Karpas-422 (cell line): Measurements from ENCODE around the gene XYLT1. TPM values are rescaled to one million over a fixed set of nuclear protein-coding genes. Genes with fewer than 3 reads are reported as not detected.

Experiments
- DNase-seq: peaks from one replicate; pipeline ENCODE4 v3.0.0-alpha.2; 2015
- H2AFZ ChIP-seq: fragments of 200-600 bp; sonication (generic); 2 replicates; pipeline ENCODE4 v1.6.1; 2014; ENCODE audit warnings: antibody characterized with exemption, low read length, mixed read lengths
- H3K27ac ChIP-seq: fragments of 200-600 bp; sonication (generic); 2 replicates; pipeline ENCODE4 v1.5.1; 2014; ENCODE audit warnings: mild to moderate bottlenecking, low read length, moderate library complexity
- H3K27me3 ChIP-seq: fragments of 200-600 bp; sonication (generic); 2 replicates; pipeline ENCODE4 v1.6.1; 2014; ENCODE audit warnings: low read length, mixed read lengths
- H3K36me3 ChIP-seq: fragments of 200-600 bp; sonication (generic); 2 replicates; pipeline ENCODE4 v1.6.1; 2014; ENCODE audit warnings: low read length, mixed read lengths; ENCODE audit not compliant: insufficient read depth
- H3K4me1 ChIP-seq: fragments of 200-600 bp; sonication (generic); 2 replicates; pipeline ENCODE4 v1.6.1; 2014; ENCODE audit warnings: mild to moderate bottlenecking, low read length, mixed read lengths
- H3K4me2 ChIP-seq: fragments of 200-600 bp; sonication (generic); 2 replicates; pipeline ENCODE4 v1.6.1; 2014; ENCODE audit warnings: low read length, low read depth, mild to moderate bottlenecking; ENCODE audit not compliant: poor library complexity, severe bottlenecking
- H3K4me3 ChIP-seq: fragments of 200-600 bp; sonication (generic); 2 replicates; pipeline ENCODE4 v1.5.1; 2014; ENCODE audit warnings: mild to moderate bottlenecking, antibody characterized with exemption, low read length, mixed read lengths
- H3K79me2 ChIP-seq: fragments of 200-600 bp; sonication (generic); 2 replicates; pipeline ENCODE4 v1.6.1; 2014; ENCODE audit warnings: mild to moderate bottlenecking, low read length, mixed read lengths
- H3K9ac ChIP-seq: fragments of 200-600 bp; sonication (generic); 2 replicates; pipeline ENCODE4 v1.6.0; 2014; ENCODE audit warnings: low read length
- H3K9me2 ChIP-seq: fragments of 200-600 bp; sonication (generic), shearing (Covaris generic); replicated peaks from 2 replicates; pipeline ENCODE4 v1.6.0; 2014; ENCODE audit warnings: mild to moderate bottlenecking, low read length, moderate library complexity; ENCODE audit not compliant: insufficient read depth
- H3K9me3 ChIP-seq: fragments of 300-700, 200-600 bp; sonication (generic); 2 replicates; pipeline ENCODE4 v1.6.1; 2014; ENCODE audit warnings: low read length, mixed read lengths
- H4K20me1 ChIP-seq: fragments of 200-600 bp; sonication (generic); 2 replicates; pipeline ENCODE4 v1.6.1; 2014; ENCODE audit warnings: mild to moderate bottlenecking, antibody characterized with exemption, low read length, low read depth; ENCODE audit not compliant: insufficient read depth
- total RNA-seq: library from RNA; depleted of rRNA; stranded (reverse); fragments of >200 nt; shearing (Covaris generic); gene quantifications from 2 replicates; pipeline ENCODE4 v1.2.3, GENCODE V29; 2014; ENCODE audit warnings: low replicate concordance

The XYLT1 gene
- total RNA-seq, 1 experiment from 2014 or later = 11.8 TPM

- H3K4me2 ChIP-seq = no peak overlapping the region
- no peak overlapping the region for H3K27ac ChIP-seq
These were observed 335.3 kb downstream of the XYLT1 start for GRCh38 chr16:17135439-17135838.

GRCh38 chr16:17134586-17134985, 336.2 kb downstream of the XYLT1 start:
- H3K27ac ChIP-seq = no peak overlapping the region
- no peak for DNase-seq
- no peak overlapping the region for H2AFZ ChIP-seq
- no peaks in the 10 kb centered on the region for H3K36me3 ChIP-seq
- no peak overlapping the region for H3K9ac ChIP-seq
- no peaks in the 10 kb centered on the region for H3K27me3 ChIP-seq
- H3K79me2 ChIP-seq = no peaks in the 10 kb centered on the region
- no peaks in the 10 kb centered on the region for H4K20me1 ChIP-seq
- no peaks in the 10 kb centered on the region for H3K9me2 ChIP-seq
- no peaks in the 10 kb centered on the region for H3K9me3 ChIP-seq
- no peaks in the 10 kb centered on the region for H3K4me1 ChIP-seq
- no peak overlapping the region for H3K4me3 ChIP-seq
- no peak overlapping the region for H3K4me2 ChIP-seq

More at GRCh38 chr16:17135439-17135838, 335.3 kb downstream of the XYLT1 start:
- H2AFZ ChIP-seq = no peak overlapping the region
- no peaks in the 10 kb centered on the region for H4K20me1 ChIP-seq
- H3K79me2 ChIP-seq = no peaks in the 10 kb centered on the region
- DNase-seq = no peak
- H3K9me3 ChIP-seq = no peaks in the 10 kb centered on the region
- no peak overlapping the region for H3K4me3 ChIP-seq
- H3K27me3 ChIP-seq = no peaks in the 10 kb centered on the region
- H3K36me3 ChIP-seq = no peaks in the 10 kb centered on the region
- H3K9me2 ChIP-seq = no peaks in the 10 kb centered on the region
- H3K9ac ChIP-seq = no peak overlapping the region
- no peaks in the 10 kb centered on the region for H3K4me1 ChIP-seq

- H3K27me3 ChIP-seq = no peaks in the 10 kb centered on the region
- no peak overlapping the region for H3K4me2 ChIP-seq
- H3K4me3 ChIP-seq = no peak overlapping the region
- no peak overlapping the region for H2AFZ ChIP-seq
- no peak overlapping the region for H3K27ac ChIP-seq
- no peak overlapping the region for H3K9ac ChIP-seq
- no peak for DNase-seq
- no peaks in the 10 kb centered on the region for H3K4me1 ChIP-seq
- no peaks in the 10 kb centered on the region for H3K9me2 ChIP-seq
- no peaks in the 10 kb centered on the region for H3K79me2 ChIP-seq
- H4K20me1 ChIP-seq = no peaks in the 10 kb centered on the region
- H3K36me3 ChIP-seq = no peaks in the 10 kb centered on the region
- no peaks in the 10 kb centered on the region for H3K9me3 ChIP-seq
These were observed 336.9 kb downstream of the XYLT1 start for GRCh38 chr16:17133851-17134250.

- H3K79me2 ChIP-seq = no peaks in the 10 kb centered on the region
- H2AFZ ChIP-seq = no peak overlapping the region
- no peaks in the 10 kb centered on the region for H3K27me3 ChIP-seq
- no peaks in the 10 kb centered on the region for H4K20me1 ChIP-seq
- DNase-seq = no peak
- no peak overlapping the region for H3K4me2 ChIP-seq
- no peak overlapping the region for H3K9ac ChIP-seq
- H3K4me3 ChIP-seq = no peak overlapping the region
- H3K36me3 ChIP-seq = no peaks in the 10 kb centered on the region
- no peaks in the 10 kb centered on the region for H3K9me2 ChIP-seq
- H3K27ac ChIP-seq = no peak overlapping the region
- no peaks in the 10 kb centered on the region for H3K9me3 ChIP-seq
- no peaks in the 10 kb centered on the region for H3K4me1 ChIP-seq
These were observed 339.4 kb downstream of the XYLT1 start for GRCh38 chr16:17131351-17131750.

GRCh38 chr16:17130733-17131132, 340.0 kb downstream of the XYLT1 start:
- no peaks in the 10 kb centered on the region for H3K27me3 ChIP-seq
- H3K27ac ChIP-seq = no peak overlapping the region
- no peaks in the 10 kb centered on the region for H3K9me3 ChIP-seq
- no peaks in the 10 kb centered on the region for H3K9me2 ChIP-seq
- H3K4me2 ChIP-seq = no peak overlapping the region
- H2AFZ ChIP-seq = no peak overlapping the region
- no peaks in the 10 kb centered on the region for H3K36me3 ChIP-seq
- H3K4me3 ChIP-seq = no peak overlapping the region
- H3K9ac ChIP-seq = no peak overlapping the region
- no peaks in the 10 kb centered on the region for H4K20me1 ChIP-seq
- no peak for DNase-seq
- H3K4me1 ChIP-seq = no peaks in the 10 kb centered on the region
- no peaks in the 10 kb centered on the region for H3K79me2 ChIP-seq

- H4K20me1 ChIP-seq = no peaks in the 10 kb centered on the region
- no peak overlapping the region for H3K4me2 ChIP-seq
- no peak overlapping the region for H3K27ac ChIP-seq
- no peak for DNase-seq
- no peak overlapping the region for H3K4me3 ChIP-seq
- H3K4me1 ChIP-seq = no peaks in the 10 kb centered on the region
- no peak overlapping the region for H3K9ac ChIP-seq
- no peaks in the 10 kb centered on the region for H3K9me2 ChIP-seq
- H3K9me3 ChIP-seq = no peaks in the 10 kb centered on the region
- no peak overlapping the region for H2AFZ ChIP-seq
- H3K27me3 ChIP-seq = no peaks in the 10 kb centered on the region
- no peaks in the 10 kb centered on the region for H3K36me3 ChIP-seq
- no peaks in the 10 kb centered on the region for H3K79me2 ChIP-seq
These were observed 340.8 kb downstream of the XYLT1 start for GRCh38 chr16:17129971-17130370.

GRCh38 chr16:17128791-17129190, 342.0 kb downstream of the XYLT1 start:
- H3K4me3 ChIP-seq = no peak overlapping the region
- H3K27me3 ChIP-seq = no peaks in the 10 kb centered on the region
- H4K20me1 ChIP-seq = no peaks in the 10 kb centered on the region
- no peak overlapping the region for H2AFZ ChIP-seq
- no peak overlapping the region for H3K4me2 ChIP-seq
- no peaks in the 10 kb centered on the region for H3K9me2 ChIP-seq
- no peaks in the 10 kb centered on the region for H3K79me2 ChIP-seq
- no peak for DNase-seq
- no peaks in the 10 kb centered on the region for H3K36me3 ChIP-seq
- no peaks in the 10 kb centered on the region for H3K4me1 ChIP-seq
- H3K9ac ChIP-seq = no peak overlapping the region
- H3K27ac ChIP-seq = no peak overlapping the region
- no peaks in the 10 kb centered on the region for H3K9me3 ChIP-seq

GRCh38 chr16:17126156-17126555, 344.6 kb downstream of the XYLT1 start:
- H3K4me1 ChIP-seq = no peaks in the 10 kb centered on the region
- H3K9ac ChIP-seq = no peak overlapping the region
- H3K4me3 ChIP-seq = no peak overlapping the region
- no peak for DNase-seq
- no peaks in the 10 kb centered on the region for H4K20me1 ChIP-seq
- H3K36me3 ChIP-seq = no peaks in the 10 kb centered on the region
- no peak overlapping the region for H3K4me2 ChIP-seq
- no peaks in the 10 kb centered on the region for H3K79me2 ChIP-seq
- no peaks in the 10 kb centered on the region for H3K27me3 ChIP-seq
- no peaks in the 10 kb centered on the region for H3K9me2 ChIP-seq
- H3K9me3 ChIP-seq = no peaks in the 10 kb centered on the region
- H2AFZ ChIP-seq = no peak overlapping the region
- no peak overlapping the region for H3K27ac ChIP-seq

GRCh38 chr16:17125671-17126070, 345.1 kb downstream of the XYLT1 start:
- Histone ChIP-seq H3K79me2 (no peaks in the 10 kb centered on the region), H3K27me3 (no peaks in the 10 kb centered on the region), H2AFZ (no peak overlapping the region), H3K4me1 (no peaks in the 10 kb centered on the region), H3K9me3 (no peaks in the 10 kb centered on the region), H3K27ac (no peak overlapping the region), H3K4me2 (no peak overlapping the region), H4K20me1 (no peaks in the 10 kb centered on the region), H3K36me3 (no peaks in the 10 kb centered on the region), H3K9ac (no peak overlapping the region), H3K9me2 (no peaks in the 10 kb centered on the region), H3K4me3 (no peak overlapping the region)
- no peak for DNase-seq
